Left ventricle myocardium superior (tissue), 1 donor: Measurements from ENCODE around the gene SKIC8. TPM values are rescaled to one million over a fixed set of nuclear protein-coding genes. Genes with fewer than 3 reads are reported as not detected.

Experiments used
- ATAC-seq: fragments of 200-7000 bp; cut with Tn5 transposase; one replicate; pipeline ENCODE4 v1.9.1; 2020; ENCODE audit warnings: mild to moderate bottlenecking, moderate library complexity
- DNase-seq: peaks from one replicate; pipeline ENCODE4 v3.0.0-alpha.2; 2020
- intact Hi-C: fragments of 100-400 bp; cut with micrococcal nuclease; formaldehyde crosslinking; loops from one replicate; pipeline ENCODE4 v1.11.0; 2022
- total RNA-seq: library from RNA; stranded (reverse); fragmentation: NEBNext Ultra II Directional; extraction: Animal tissue kit (Norgen Biotek cat#: 25700); gene quantifications from one replicate; pipeline ENCODE4 v1.2.1, GENCODE V29; 2021
- donor health status: DM: no; HTN: yes; CAD: no; lungs with severe emphysema.

The SKIC8 gene
- total RNA-seq, 1 donor from 2014 or later, result 27.5 TPM

- DNase-seq (no peak), ATAC-seq (no peak)
- intact Hi-C loops, result no loop called here
Measured at GRCh38 chr15:78236491-78236890, 62.9 kb downstream of the SKIC8 start.

- intact Hi-C loops, result no loop called here
- ATAC-seq, result no peak
Measured at GRCh38 chr15:78234515-78235040, 64.8 kb downstream of the SKIC8 start, which contains the start of gene ACSBG1. Gene ACSBG1, minus strand, starts transcription at chr15:78234565. Its CDS starts 64 bp downstream, at chr15:78234501.

DNA sequence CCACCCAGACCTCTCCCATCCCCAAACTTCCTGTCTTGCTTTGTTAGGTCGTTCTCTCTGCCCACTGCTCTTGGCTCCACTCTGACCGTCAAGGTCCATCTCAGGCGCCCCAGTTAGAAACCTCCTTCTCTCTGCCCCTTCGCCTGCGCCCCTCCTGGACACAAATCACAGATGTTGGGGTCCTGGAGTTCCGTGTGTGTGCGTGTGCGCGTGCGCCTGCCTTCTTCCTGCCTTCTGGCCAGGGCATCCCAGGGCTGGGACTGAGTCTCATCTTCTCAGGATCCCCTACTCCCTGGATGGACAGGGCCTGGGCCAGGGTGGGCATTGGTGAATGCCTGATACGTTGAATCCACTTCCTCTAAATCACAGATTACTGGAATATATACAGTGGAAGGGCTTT lies 65.9 kb downstream of the SKIC8 start:
- ATAC-seq (no peak), DNase-seq (no peak)
- intact Hi-C loops, result no loop called here

More at GRCh38 chr15:78234515-78235040, 64.8 kb downstream of the SKIC8 start, which contains the start of gene ACSBG1:
- DNase-seq, result no peak

Other genes with a start within 250 kb of the SKIC8 start
- 11.9 TPM for gene TBC1D2B, start 221.9 kb downstream of the SKIC8 start, total RNA-seq
- not detected for gene SH2D7, start 207.0 kb downstream of the SKIC8 start, total RNA-seq
- 16.4 TPM for gene CIB2, start 168.2 kb downstream of the SKIC8 start, total RNA-seq
- 470 TPM for gene IDH3A, start 150.2 kb downstream of the SKIC8 start, total RNA-seq
- 0.05 TPM for gene ACSBG1, start 65.0 kb downstream of the SKIC8 start, total RNA-seq
- gene DNAJA4, start 35.0 kb downstream of the SKIC8 start, total RNA-seq, result 85.9 TPM
- gene CRABP1, start 40.7 kb upstream of the SKIC8 start, total RNA-seq, result not detected
- 25.2 TPM for gene IREB2, start 138.6 kb upstream of the SKIC8 start, total RNA-seq
- gene HYKK, start 208.0 kb upstream of the SKIC8 start, total RNA-seq, result 6.3 TPM
- gene PSMA4, start 240.8 kb upstream of the SKIC8 start, total RNA-seq, result 116 TPM